ENCODE measurements around the gene TUBGCP6. TPM values are rescaled to one million over a fixed set of nuclear protein-coding genes. Genes with fewer than 3 reads are reported as not detected.

TUBGCP6 gene
- 52.0 TPM for total RNA-seq
- polyA plus RNA-seq (ENCODE audit: insufficient read depth, low read depth, low replicate concordance): 19.2 TPM
- long read RNA-seq, donor 1: 0 reads
- long read RNA-seq, donor 2, partial matches to known transcripts: 10 of 10 reads
- long read RNA-seq, donor 2, other reads (novel, unspliced or antisense): 0 of 10 reads
- long read RNA-seq, donor 3, partial matches to known transcripts: 6 of 6 reads
- long read RNA-seq, donor 3, other reads (novel, unspliced or antisense): 0 of 6 reads
- long read RNA-seq, donor 4, full-length matches to known transcripts: 1 of 1 reads
- long read RNA-seq, donor 4, partial matches to known transcripts: 0 of 1 reads
- long read RNA-seq, donor 4, other reads (novel, unspliced or antisense): 0 of 1 reads
- long read RNA-seq, donor 5: 0 reads
- long read RNA-seq, donor 6: 0 reads
- long read RNA-seq, donor 7, full-length matches to known transcripts: 2 of 41 reads
- long read RNA-seq, donor 7, partial matches to known transcripts: 28 of 41 reads
- long read RNA-seq, donor 7, other reads (novel, unspliced or antisense): 11 of 41 reads
- long read RNA-seq, donor 8: 0 reads
- long read RNA-seq, donor 9: 0 reads
- long read RNA-seq, donor 10, full-length matches to known transcripts: 2 of 2 reads
- long read RNA-seq, donor 10, partial matches to known transcripts: 0 of 2 reads
- long read RNA-seq, donor 10, other reads (novel, unspliced or antisense): 0 of 2 reads

- TF ChIP-seq CTCF (IDR thresholded peaks at IDR 0.05; ENCODE audit: borderline replicate concordance, extremely low read depth, insufficient read depth): peak; percentile 9
- Histone ChIP-seq H3K9me3 (ENCODE audit: control insufficient read depth in 2 of 3, insufficient read depth in 1 of 3, low read length in 3 of 3) (no peaks in the 10 kb centered on the region), H3K27me3 (ENCODE audit: control insufficient read depth, insufficient read depth, low read length) (no peaks in the 10 kb centered on the region), H3K4me3 (ENCODE audit: low read length in 3 of 3) (peak within 1 kb of the TSS; percentile 75 to 93 (median 89)), H3K4me1 (ENCODE audit: control insufficient read depth in 2 of 3, insufficient read depth in 2 of 3, low read depth in 1 of 3, low read length in 3 of 3) (peaks cover 4 to 36% (median 11%) of the 10 kb centered on the region in 3 donors), H3K36me3 (ENCODE audit: control insufficient read depth in 2 of 3, insufficient read depth in 3 of 3, low read length in 3 of 3) (peaks cover 0 to 19% (median 0%) of the 10 kb centered on the region in 3 donors), H3K9ac (ENCODE audit: low read length in 3 of 3) (peak within 1 kb of the TSS; percentile 72 to 93 (median 85)), H3K27ac (ENCODE audit: low read depth in 2 of 2, low read length in 2 of 2) (peak within 1 kb of the TSS; percentile 83 to 90)
- intact Hi-C loops (cut with DNase I): no loop called here
- FAIRE-seq (no peak), DNase-seq (peak; percentile 93 to 99 (median 97))
Measured at GRCh38 chr22:50244420-50245213, at the start of gene TUBGCP6. TUBGCP6 (minus strand) TSS chr22:50245023; CDS start chr22:50244459, 564 bp downstream.

- TF ChIP-seq CTCF (IDR thresholded peaks at IDR 0.05; ENCODE audit: borderline replicate concordance, extremely low read depth, insufficient read depth): no peak
- no peaks in the 10 kb centered on the region for H3K9me3 ChIP-seq (ENCODE audit: control insufficient read depth in 2 of 3, insufficient read depth in 1 of 3, low read length in 3 of 3)
- peak overlapping the region; percentile 92 to 93 for H3K27ac ChIP-seq (ENCODE audit: low read depth in 2 of 2, low read length in 2 of 2)
- intact Hi-C loops (cut with DNase I): no loop called here
- FAIRE-seq (no peak), DNase-seq (no peak)
- peak overlapping the region in 2 of 3 donors; percentile 54 to 71 for H3K9ac ChIP-seq (ENCODE audit: low read length in 3 of 3)
- H3K27me3 ChIP-seq (ENCODE audit: control insufficient read depth, insufficient read depth, low read length): no peaks in the 10 kb centered on the region
- peak overlapping the region in 2 of 3 donors; percentile 3 to 39 for H3K4me3 ChIP-seq (ENCODE audit: low read length in 3 of 3)
- peaks cover 0 to 73% (median 36%) of the 10 kb centered on the region in 3 donors for H3K4me1 ChIP-seq (ENCODE audit: control insufficient read depth in 2 of 3, insufficient read depth in 2 of 3, low read depth in 1 of 3, low read length in 3 of 3)
- H3K36me3 ChIP-seq (ENCODE audit: control insufficient read depth in 2 of 3, insufficient read depth in 3 of 3, low read length in 3 of 3): peaks cover 0 to 15% (median 10%) of the 10 kb centered on the region in 3 donors
Measured at GRCh38 chr22:50294319-50294656, 49.5 kb upstream of the TUBGCP6 start.

GRCh38 chr22:50293441-50294318, 48.9 kb upstream of the TUBGCP6 start:
- peak; percentile 88 to 95 (median 90) for DNase-seq
- peaks cover 0 to 69% (median 36%) of the 10 kb centered on the region in 3 donors for H3K4me1 ChIP-seq (ENCODE audit: control insufficient read depth in 2 of 3, insufficient read depth in 2 of 3, low read depth in 1 of 3, low read length in 3 of 3)
- H3K9me3 ChIP-seq (ENCODE audit: control insufficient read depth in 2 of 3, insufficient read depth in 1 of 3, low read length in 3 of 3): no peaks in the 10 kb centered on the region
- H3K27me3 ChIP-seq (ENCODE audit: control insufficient read depth, insufficient read depth, low read length): no peaks in the 10 kb centered on the region
- peaks cover 0 to 21% (median 13%) of the 10 kb centered on the region in 3 donors for H3K36me3 ChIP-seq (ENCODE audit: control insufficient read depth in 2 of 3, insufficient read depth in 3 of 3, low read length in 3 of 3)
- H3K4me3 ChIP-seq (ENCODE audit: low read length in 3 of 3): peak overlapping the region in 1 of 3 donors; percentile 39
- TF ChIP-seq CTCF (IDR thresholded peaks at IDR 0.05; ENCODE audit: borderline replicate concordance, extremely low read depth, insufficient read depth): no peak
- FAIRE-seq: no peak
- H3K9ac ChIP-seq (ENCODE audit: low read length in 3 of 3): peak overlapping the region in 2 of 3 donors; percentile 16 to 71
- H3K27ac ChIP-seq (ENCODE audit: low read depth in 2 of 2, low read length in 2 of 2): peak overlapping the region; percentile 92 to 93
- intact Hi-C loops (cut with DNase I): no loop called here
